Measurements from ENCODE around the gene ZCCHC14.
"Not testable (repeated sequence)": the region's sequence is repeated elsewhere in the genome, so short reads cannot be mapped to it uniquely, and the experiment has no call there.

Gene ZCCHC14

DNA sequence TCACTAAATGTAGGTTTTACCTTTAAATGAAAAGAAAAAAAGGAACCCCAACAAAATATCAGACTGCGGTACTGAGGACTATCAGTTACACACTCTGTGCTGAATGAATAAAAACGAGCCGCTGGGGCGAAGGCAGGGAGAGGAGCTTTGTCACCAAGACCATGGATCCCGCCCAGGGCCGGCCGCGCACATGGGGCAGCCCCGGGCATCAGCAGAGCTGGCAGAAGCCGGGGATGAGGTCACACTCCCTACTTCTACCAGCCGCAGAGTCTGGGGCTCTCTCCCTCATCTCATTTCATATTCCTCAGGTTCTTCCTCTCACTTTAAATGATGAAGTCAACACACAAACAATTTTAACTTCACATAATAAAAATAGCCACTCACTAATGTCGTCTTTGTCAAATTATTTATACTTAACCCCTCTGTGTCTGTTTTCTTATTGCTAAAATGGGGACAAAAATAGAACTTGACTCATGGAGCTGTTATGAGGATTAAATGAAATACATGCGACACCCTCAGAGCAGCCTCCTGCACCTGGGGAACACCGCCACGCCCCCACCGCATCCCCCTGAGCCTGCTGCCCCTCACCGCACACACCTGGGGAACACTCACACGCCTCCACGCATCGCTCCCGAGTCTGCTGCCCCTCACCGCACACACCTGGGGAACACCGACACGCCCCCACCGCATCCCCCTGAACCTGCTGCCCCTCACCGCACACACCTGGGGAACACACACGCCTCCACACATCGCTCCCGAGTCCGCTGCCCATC lies 15.4 kb downstream of the ZCCHC14 start:
- not testable (repeated sequence) for H3K23ac ChIP-seq (ENCODE audit: low read length); H2BK5ac ChIP-seq (ENCODE audit: low read depth, low read length, poor library complexity); H2BK12ac ChIP-seq (ENCODE audit: low read length); H4K91ac ChIP-seq (ENCODE audit: low read depth, low read length); H3K27me3 ChIP-seq (ENCODE audit: insufficient read depth, low read length); H3K4me2 ChIP-seq (ENCODE audit: low read length); H4K8ac ChIP-seq (ENCODE audit: low read depth, low read length); DNase-seq; H2AFZ ChIP-seq (ENCODE audit: insufficient read depth, low read length, poor library complexity); H3K27ac ChIP-seq (ENCODE audit: low read depth, low read length); H3K4me1 ChIP-seq (ENCODE audit: control insufficient read depth in 1 of 2, insufficient read depth in 2 of 2, low read length in 2 of 2); H3K9me3 ChIP-seq (ENCODE audit: insufficient read depth, low read depth, low read length); H3K36me3 ChIP-seq (ENCODE audit: control insufficient read depth in 1 of 2, insufficient read depth in 2 of 2, low read length in 2 of 2); H3K79me2 ChIP-seq (ENCODE audit: control insufficient read depth, insufficient read depth, low read length, poor library complexity); H3K14ac ChIP-seq (ENCODE audit: low read length); H3K9ac ChIP-seq (ENCODE audit: low read length); H4K12ac ChIP-seq (ENCODE audit: low read depth, low read length); H3K79me1 ChIP-seq (ENCODE audit: low read length); H3K18ac ChIP-seq (ENCODE audit: low read length); H2BK120ac ChIP-seq (ENCODE audit: insufficient read depth, low read length, poor library complexity); H2AK5ac ChIP-seq (ENCODE audit: low read length); H3K4ac ChIP-seq (ENCODE audit: low read depth, low read length); H3K4me3 ChIP-seq (ENCODE audit: low read depth, low read length)
- no CpG with 5 or more reads among the region's 30 CpGs for WGBS (ENCODE audit: extremely low coverage, insufficient coverage, insufficient read length)

DNA sequence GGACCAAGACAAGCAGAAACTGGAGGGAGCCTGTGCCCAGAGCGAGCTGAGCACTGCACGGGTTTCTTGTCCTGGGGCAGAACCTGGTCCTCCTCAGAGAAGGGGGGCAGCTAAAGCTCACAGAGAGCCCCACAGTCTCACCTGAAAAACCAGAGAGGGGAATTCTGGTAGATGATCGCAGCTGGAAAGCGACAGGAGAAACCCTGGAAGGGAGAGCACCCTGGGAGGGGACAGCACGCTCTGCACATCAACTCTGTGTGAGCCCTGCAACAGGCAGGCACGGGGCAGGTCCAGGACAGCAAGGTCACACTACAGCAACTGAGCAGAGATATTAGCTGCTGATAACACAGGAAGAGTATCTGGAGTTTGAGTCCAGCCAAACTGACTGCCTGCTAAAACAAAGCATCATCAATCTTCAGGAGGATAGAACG lies 18.2 kb downstream of the ZCCHC14 start:
- H3K36me3 ChIP-seq (ENCODE audit: control insufficient read depth in 1 of 2, insufficient read depth in 2 of 2, low read length in 2 of 2): no peaks in the 10 kb centered on the region
- no peaks in the 10 kb centered on the region for H3K79me1 ChIP-seq (ENCODE audit: low read length)
- H4K8ac ChIP-seq (ENCODE audit: low read depth, low read length): no peak overlapping the region
- peaks cover 2% of the 10 kb centered on the region for H3K9me3 ChIP-seq (ENCODE audit: insufficient read depth, low read depth, low read length)
- H2BK12ac ChIP-seq (ENCODE audit: low read length): no peak overlapping the region
- no peak overlapping the region for H3K4me3 ChIP-seq (ENCODE audit: low read depth, low read length)
- no peak overlapping the region for H3K23ac ChIP-seq (ENCODE audit: low read length)
- WGBS (ENCODE audit: extremely low coverage, insufficient coverage, insufficient read length): no CpG with 5 or more reads among the region's 7 CpGs
- no peak overlapping the region for H3K4ac ChIP-seq (ENCODE audit: low read depth, low read length)
- H2AK5ac ChIP-seq (ENCODE audit: low read length): no peak overlapping the region
- no peak overlapping the region for H3K18ac ChIP-seq (ENCODE audit: low read length)
- H4K12ac ChIP-seq (ENCODE audit: low read depth, low read length): no peak overlapping the region
- no peak overlapping the region for H4K91ac ChIP-seq (ENCODE audit: low read depth, low read length)
- no peak overlapping the region for H3K27ac ChIP-seq (ENCODE audit: low read depth, low read length)
- H3K4me2 ChIP-seq (ENCODE audit: low read length): no peak overlapping the region
- H2AFZ ChIP-seq (ENCODE audit: insufficient read depth, low read length, poor library complexity): no peak overlapping the region
- H3K14ac ChIP-seq (ENCODE audit: low read length): no peak overlapping the region
- no peaks in the 10 kb centered on the region for H3K27me3 ChIP-seq (ENCODE audit: insufficient read depth, low read length)
- peaks cover 2% of the 10 kb centered on the region for H3K79me2 ChIP-seq (ENCODE audit: control insufficient read depth, insufficient read depth, low read length, poor library complexity)
- H2BK5ac ChIP-seq (ENCODE audit: low read depth, low read length, poor library complexity): no peak overlapping the region
- H3K9ac ChIP-seq (ENCODE audit: low read length): no peak overlapping the region
- peaks cover 4 to 12% of the 10 kb centered on the region in 2 experiments for H3K4me1 ChIP-seq (ENCODE audit: control insufficient read depth in 1 of 2, insufficient read depth in 2 of 2, low read length in 2 of 2)
- no peak overlapping the region for H2BK120ac ChIP-seq (ENCODE audit: insufficient read depth, low read length, poor library complexity)
- DNase-seq: no peak

DNA sequence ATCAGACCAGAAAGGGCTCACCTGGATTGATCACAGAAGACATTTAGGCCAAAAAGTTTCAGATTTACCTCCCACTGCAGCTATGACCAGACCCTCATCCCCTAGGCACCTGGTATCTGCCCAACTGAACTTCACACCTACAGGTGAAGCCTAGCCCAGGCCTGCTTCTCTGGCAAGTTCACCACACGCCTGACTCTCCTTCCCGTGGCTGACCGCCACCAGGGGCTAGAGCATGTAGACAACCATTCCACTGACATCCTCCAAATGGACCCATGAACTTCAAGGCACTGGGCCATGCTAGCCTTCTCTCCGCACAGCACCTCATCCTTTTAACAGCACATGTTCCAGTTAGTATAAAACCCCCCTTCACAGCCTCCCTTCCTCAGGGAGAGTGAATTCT lies 18.8 kb downstream of the ZCCHC14 start:
- no CpG with 5 or more reads among the region's 4 CpGs for WGBS (ENCODE audit: extremely low coverage, insufficient coverage, insufficient read length)

DNA sequence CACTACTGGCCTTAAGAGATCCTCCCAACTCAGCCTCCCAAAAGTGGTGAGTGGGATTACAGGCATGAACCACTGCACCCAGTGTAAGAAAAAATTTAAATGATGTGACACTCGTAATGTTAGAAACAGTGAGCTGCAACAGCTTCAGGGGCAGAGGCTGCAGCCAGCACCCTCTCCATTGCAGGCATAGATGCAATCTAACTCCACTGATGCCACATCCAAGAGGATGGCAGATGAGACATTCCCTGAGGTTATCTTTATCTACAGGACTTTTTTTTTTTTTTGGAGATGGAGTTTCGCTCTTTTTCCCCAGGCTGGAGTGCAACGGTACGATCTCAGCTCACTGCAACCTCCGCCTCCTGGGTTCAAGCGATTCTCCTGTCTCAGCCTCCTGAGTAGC lies 19.9 kb downstream of the ZCCHC14 start:
- H3K18ac ChIP-seq (ENCODE audit: low read length): no peak overlapping the region
- H2BK5ac ChIP-seq (ENCODE audit: low read depth, low read length, poor library complexity): no peak overlapping the region
- H3K79me2 ChIP-seq (ENCODE audit: control insufficient read depth, insufficient read depth, low read length, poor library complexity): peaks cover 2% of the 10 kb centered on the region
- no peak overlapping the region for H2AK5ac ChIP-seq (ENCODE audit: low read length)
- H2BK12ac ChIP-seq (ENCODE audit: low read length): no peak overlapping the region
- no peak overlapping the region for H2AFZ ChIP-seq (ENCODE audit: insufficient read depth, low read length, poor library complexity)
- H3K4me2 ChIP-seq (ENCODE audit: low read length): no peak overlapping the region
- no peak overlapping the region for H3K4me3 ChIP-seq (ENCODE audit: low read depth, low read length)
- DNase-seq: no peak
- no CpG with 5 or more reads among the region's 6 CpGs for WGBS (ENCODE audit: extremely low coverage, insufficient coverage, insufficient read length)
- no peak overlapping the region for H4K12ac ChIP-seq (ENCODE audit: low read depth, low read length)
- no peak overlapping the region for H3K9ac ChIP-seq (ENCODE audit: low read length)
- no peak overlapping the region for H3K23ac ChIP-seq (ENCODE audit: low read length)
- H3K27ac ChIP-seq (ENCODE audit: low read depth, low read length): no peak overlapping the region
- no peak overlapping the region for H4K91ac ChIP-seq (ENCODE audit: low read depth, low read length)
- peaks cover 2% of the 10 kb centered on the region for H3K9me3 ChIP-seq (ENCODE audit: insufficient read depth, low read depth, low read length)
- no peaks in the 10 kb centered on the region for H3K36me3 ChIP-seq (ENCODE audit: control insufficient read depth in 1 of 2, insufficient read depth in 2 of 2, low read length in 2 of 2)
- H3K27me3 ChIP-seq (ENCODE audit: insufficient read depth, low read length): no peaks in the 10 kb centered on the region
- H3K4me1 ChIP-seq (ENCODE audit: control insufficient read depth in 1 of 2, insufficient read depth in 2 of 2, low read length in 2 of 2): peaks cover 4 to 12% of the 10 kb centered on the region in 2 experiments
- H4K8ac ChIP-seq (ENCODE audit: low read depth, low read length): no peak overlapping the region
- H2BK120ac ChIP-seq (ENCODE audit: insufficient read depth, low read length, poor library complexity): no peak overlapping the region
- H3K79me1 ChIP-seq (ENCODE audit: low read length): no peaks in the 10 kb centered on the region
- no peak overlapping the region for H3K4ac ChIP-seq (ENCODE audit: low read depth, low read length)
- H3K14ac ChIP-seq (ENCODE audit: low read length): no peak overlapping the region

More for the DNA sequence above, 18.8 kb downstream of the ZCCHC14 start:
- Histone ChIP-seq H4K91ac (ENCODE audit: low read depth, low read length) (no peak overlapping the region), H3K9me3 (ENCODE audit: insufficient read depth, low read depth, low read length) (peaks cover 2% of the 10 kb centered on the region), H3K4me1 (ENCODE audit: control insufficient read depth in 1 of 2, insufficient read depth in 2 of 2, low read length in 2 of 2) (peaks cover 4 to 12% of the 10 kb centered on the region in 2 experiments), H3K4me2 (ENCODE audit: low read length) (no peak overlapping the region), H3K4ac (ENCODE audit: low read depth, low read length) (no peak overlapping the region), H3K36me3 (ENCODE audit: control insufficient read depth in 1 of 2, insufficient read depth in 2 of 2, low read length in 2 of 2) (no peaks in the 10 kb centered on the region), H4K8ac (ENCODE audit: low read depth, low read length) (no peak overlapping the region), H2BK120ac (ENCODE audit: insufficient read depth, low read length, poor library complexity) (no peak overlapping the region), H3K27me3 (ENCODE audit: insufficient read depth, low read length) (no peaks in the 10 kb centered on the region), H3K79me1 (ENCODE audit: low read length) (no peaks in the 10 kb centered on the region), H3K14ac (ENCODE audit: low read length) (no peak overlapping the region), H2BK5ac (ENCODE audit: low read depth, low read length, poor library complexity) (no peak overlapping the region), H3K27ac (ENCODE audit: low read depth, low read length) (no peak overlapping the region), H4K12ac (ENCODE audit: low read depth, low read length) (no peak overlapping the region), H3K18ac (ENCODE audit: low read length) (no peak overlapping the region), H2AFZ (ENCODE audit: insufficient read depth, low read length, poor library complexity) (no peak overlapping the region), H3K79me2 (ENCODE audit: control insufficient read depth, insufficient read depth, low read length, poor library complexity) (peaks cover 2% of the 10 kb centered on the region), H3K23ac (ENCODE audit: low read length) (no peak overlapping the region), H3K9ac (ENCODE audit: low read length) (no peak overlapping the region), H3K4me3 (ENCODE audit: low read depth, low read length) (no peak overlapping the region), H2BK12ac (ENCODE audit: low read length) (no peak overlapping the region), H2AK5ac (ENCODE audit: low read length) (no peak overlapping the region)
- no peak for DNase-seq
